ENCODE measurements around the gene TM4SF4. TPM values are rescaled to one million over a fixed set of nuclear protein-coding genes. Genes with fewer than 3 reads are reported as not detected.

TM4SF4 gene
- total and polyA plus RNA-seq, 2 of the 8 experiments (the other 6 are each of a cell fraction or from before 2014, with no cell fraction given): not detected

- Histone ChIP-seq H3K27me3 (replicated peaks in 1 of 4; ENCODE audit: control insufficient read depth in 3 of 4, extremely low read depth in 1 of 4, insufficient read depth in 3 of 4, low read length in 3 of 4) (no peaks in the 10 kb centered on the region), H2BK5ac (ENCODE audit: low read depth, low read length) (no peak overlapping the region), H2BK120ac (replicated peaks; ENCODE audit: low read depth, low read length) (no peak overlapping the region), H3K79me2 (ENCODE audit: control insufficient read depth in 1 of 2, insufficient read depth in 2 of 2, low read length in 2 of 2) (peaks cover 0 to 6% of the 10 kb centered on the region in 2 experiments; a peak in 1 of 4 replicates), H3K9ac (replicated peaks in 1 of 4; ENCODE audit: extremely low read depth in 1 of 4, low read depth in 3 of 4, low read length in 3 of 4) (no peak overlapping the region), H2BK12ac (ENCODE audit: low read depth, low read length) (no peak overlapping the region), H3K4ac (replicated peaks; ENCODE audit: insufficient read length, low read depth, low read length) (no peak overlapping the region), H3K56ac (replicated peaks; ENCODE audit: insufficient read length, low read depth, low read length) (no peak overlapping the region), H3K23me2 (ENCODE audit: low read depth, low read length) (peaks cover 2% of the 10 kb centered on the region; the same call in 1 of the 2 replicates), H2BK15ac (ENCODE audit: low read length) (no peak overlapping the region), H4K8ac (ENCODE audit: extremely low read depth, insufficient read depth, low read length) (no peak overlapping the region), H3K4me3 (ENCODE audit: extremely low read depth in 1 of 4, insufficient read depth in 2 of 4, low read depth in 3 of 4, low read length in 4 of 4) (no peak overlapping the region), H3K79me1 (ENCODE audit: low read depth, low read length) (0 out of 2 replicates have a peak, but pooled peaks cover 3% of the 10 kb centered on the region), H3K9me3 (ENCODE audit: insufficient read depth in 2 of 2, low read depth in 1 of 2, low read length in 1 of 2) (no peaks in the 10 kb centered on the region), H3K27ac (ENCODE audit: low read depth, low read length) (no peak overlapping the region), H3K4me1 (replicated peaks in 1 of 4; ENCODE audit: control insufficient read depth in 3 of 4, insufficient read depth in 4 of 4, low read length in 3 of 4) (peaks cover 2 to 10% (median 6%) of the 10 kb centered on the region in 4 experiments; a peak in 5 of 7 replicates), H3K4me2 (ENCODE audit: insufficient read depth in 1 of 2, low read depth in 2 of 2, low read length in 2 of 2) (no peak overlapping the region), H2BK20ac (ENCODE audit: low read length) (no peak overlapping the region), H3K36me3 (ENCODE audit: control insufficient read depth in 2 of 4, insufficient read depth in 4 of 4, low read length in 3 of 4) (peaks cover 0 to 4% (median 0%) of the 10 kb centered on the region in 4 experiments; a peak in 1 of 8 replicates), H3K23ac (ENCODE audit: insufficient read length) (no peak overlapping the region), H4K5ac (ENCODE audit: insufficient read length, low read depth, low read length) (no peak overlapping the region), H4K91ac (replicated peaks; ENCODE audit: insufficient read length, low read length) (no peak overlapping the region), H4K20me1 (replicated peaks in 1 of 2; ENCODE audit: control insufficient read depth in 1 of 2, insufficient read depth in 2 of 2, low read length in 2 of 2) (peaks cover 0 to 3% of the 10 kb centered on the region in 2 experiments), H3K18ac (ENCODE audit: extremely low read depth, low read length) (no peak overlapping the region), H2AFZ (ENCODE audit: low read length) (no peak overlapping the region), H3K14ac (ENCODE audit: insufficient read length) (no peak overlapping the region), H2AK5ac (ENCODE audit: low read depth, low read length) (no peak overlapping the region)
- TF ChIP-seq TAF1 (IDR thresholded peaks at IDR 0.05; ENCODE audit: low read depth, low read length) (no peak), POU5F1 (IDR thresholded peaks at IDR 0.05; ENCODE audit: low read depth, low read length) (no peak), CBX5 (IDR thresholded peaks at IDR 0.05; ENCODE audit: low read depth, low read length) (no peak), RBBP5 (IDR thresholded peaks at IDR 0.05; ENCODE audit: borderline replicate concordance, low read depth, low read length) (no peak), GTF2F1 (IDR thresholded peaks at IDR 0.05; ENCODE audit: borderline replicate concordance, low read depth, low read length) (no peak)
- ChIA-PET CTCF (ENCODE audit: partially characterized antibody) (no interaction called here), POLR2A (ENCODE audit: partially characterized antibody) (no interaction called here)
- DNase-seq (ENCODE audit: low read depth in 1 of 2, low spot score in 2 of 2) (no peak), FAIRE-seq (no peak)
- WGBS, 2 experiments (ENCODE audit: extremely low coverage in 1 of 2, insufficient coverage in 1 of 2, insufficient read length in 1 of 2, insufficient replicate concordance in 2 of 2, low coverage in 1 of 2, low lambda C conversion rate in 2 of 2, missing lambda C conversion rate in 1 of 2): 94% methylated on average over 1 of the region's 1 CpG; no CpG with 5 or more reads in 1 of the 2 experiments
Measured at GRCh38 chr3:149538371-149538770, 63.9 kb downstream of the TM4SF4 start.

All from H1 (cell line).